H54 (cell line): ENCODE measurements around the gene INO80E.
A peak's percentile ranks its signal among the peaks of the same experiment; 100 is the strongest.
"Not testable (repeated sequence)": the region's sequence is repeated elsewhere in the genome, so short reads cannot be mapped to it uniquely, and the experiment has no call there.

Experiments used
- DNase-seq: peaks from one replicate; pipeline ENCODE4 v3.0.0; 2011; ENCODE audit warnings: low spot score, mixed read lengths; ENCODE audit not compliant: insufficient read length
- FAIRE-seq: peaks from 3 replicates; lab custom pipeline; 2011; peaks lifted over from hg19 to GRCh38; lab: Jason Lieb, UNC
- POLR2A ChIP-seq: IDR thresholded peaks from 2 replicates; pipeline ENCODE4 v1.6.1; 2011; ENCODE audit warnings: low read depth, mild to moderate bottlenecking, low read length

The INO80E gene, protein sequence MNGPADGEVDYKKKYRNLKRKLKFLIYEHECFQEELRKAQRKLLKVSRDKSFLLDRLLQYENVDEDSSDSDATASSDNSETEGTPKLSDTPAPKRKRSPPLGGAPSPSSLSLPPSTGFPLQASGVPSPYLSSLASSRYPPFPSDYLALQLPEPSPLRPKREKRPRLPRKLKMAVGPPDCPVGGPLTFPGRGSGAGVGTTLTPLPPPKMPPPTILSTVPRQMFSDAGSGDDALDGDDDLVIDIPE

GRCh38 chr16:29995911-29996765, at the start of gene INO80E:
Gene INO80E (plus strand): TSS chr16:29996241. CDS start chr16:29996311, 70 bp downstream.
- DNase-seq (peak; percentile 99), FAIRE-seq (no peak)

GRCh38 chr16:29947897-29948296, 48.1 kb upstream of the INO80E start:
- no peak for DNase-seq
- no peak for TF ChIP-seq POLR2A
- no peak for FAIRE-seq

More at GRCh38 chr16:29995911-29996765, at the start of gene INO80E:
- peak; percentile 64 for TF ChIP-seq POLR2A

DNA sequence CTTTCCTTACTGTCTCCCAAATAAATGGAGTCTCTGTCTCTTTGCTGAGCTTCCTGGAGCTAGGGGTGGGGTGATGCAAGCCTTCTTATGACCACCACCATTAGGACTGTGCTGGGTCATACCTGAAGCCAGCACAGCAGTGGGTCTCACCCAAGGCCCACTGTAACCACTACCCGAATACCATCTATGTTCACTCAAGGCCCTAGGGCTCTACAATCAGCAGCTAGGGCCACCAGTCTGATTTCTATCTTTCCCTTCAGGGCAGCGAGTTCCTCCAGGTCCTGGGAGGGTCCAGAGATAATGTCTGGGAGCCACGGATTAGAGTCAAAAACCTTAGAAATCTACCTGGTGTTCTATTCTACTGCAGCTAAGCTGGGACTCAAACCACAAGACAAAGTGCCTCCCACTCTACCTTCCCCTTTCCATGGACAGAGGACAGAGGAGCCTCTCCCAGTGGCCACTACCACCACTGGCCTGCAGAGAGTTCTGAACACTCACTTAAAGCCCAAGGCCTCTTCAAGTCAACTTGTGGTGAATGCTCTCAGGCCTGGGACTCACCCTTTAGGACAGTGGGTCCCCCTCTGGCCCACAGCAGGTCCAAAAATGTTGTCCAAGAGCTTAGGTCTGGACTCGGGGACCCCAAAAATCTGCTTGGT, 45.1 kb upstream of the INO80E start:
- DNase-seq (no peak), FAIRE-seq (no peak)
- no peak for TF ChIP-seq POLR2A

- no peak for TF ChIP-seq POLR2A
- DNase-seq: no peak
- no peak for FAIRE-seq
Measured at GRCh38 chr16:29951625-29952365, 44.2 kb upstream of the INO80E start.

DNA sequence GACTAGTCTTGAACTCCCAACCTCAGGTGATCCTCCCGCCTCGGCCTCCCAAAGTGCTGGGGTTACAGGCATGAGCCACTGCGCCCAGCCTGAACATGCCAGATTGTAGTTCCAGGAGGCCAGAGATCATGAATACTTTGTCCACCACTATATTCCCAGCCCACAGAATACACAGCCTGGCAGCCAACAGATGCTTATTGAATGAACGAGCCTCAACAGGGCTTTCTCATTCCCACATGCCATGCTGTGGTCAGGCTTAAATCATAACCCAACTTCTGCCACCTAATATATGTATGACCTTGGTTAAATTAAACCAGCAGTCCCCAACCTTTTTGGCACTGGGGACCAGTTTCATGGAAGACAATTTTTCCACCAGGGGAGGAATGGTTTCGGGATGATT, 37.3 kb upstream of the INO80E start:
- no peak for DNase-seq
- no peak for FAIRE-seq
- no peak for TF ChIP-seq POLR2A

DNA sequence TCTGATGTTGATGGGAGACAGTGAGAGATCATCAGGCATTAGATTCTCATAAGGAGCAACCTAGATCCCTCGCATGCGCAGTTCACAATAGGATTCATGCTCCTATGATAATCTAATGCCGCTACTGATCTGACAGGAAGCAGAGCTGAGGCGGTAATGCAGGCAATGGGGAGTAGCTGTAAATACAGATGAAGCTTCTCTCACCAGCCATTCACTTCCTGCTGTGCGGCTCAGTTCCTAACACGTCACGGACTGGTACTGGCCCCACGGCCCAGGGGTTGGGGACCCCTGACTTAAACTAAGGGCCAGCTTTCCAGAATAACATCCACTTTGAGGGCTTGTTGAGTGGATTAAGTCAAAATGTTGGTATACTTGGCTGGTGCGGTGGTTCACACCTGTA, 36.7 kb upstream of the INO80E start:
- DNase-seq: no peak
- TF ChIP-seq POLR2A: no peak
- FAIRE-seq: no peak

DNA sequence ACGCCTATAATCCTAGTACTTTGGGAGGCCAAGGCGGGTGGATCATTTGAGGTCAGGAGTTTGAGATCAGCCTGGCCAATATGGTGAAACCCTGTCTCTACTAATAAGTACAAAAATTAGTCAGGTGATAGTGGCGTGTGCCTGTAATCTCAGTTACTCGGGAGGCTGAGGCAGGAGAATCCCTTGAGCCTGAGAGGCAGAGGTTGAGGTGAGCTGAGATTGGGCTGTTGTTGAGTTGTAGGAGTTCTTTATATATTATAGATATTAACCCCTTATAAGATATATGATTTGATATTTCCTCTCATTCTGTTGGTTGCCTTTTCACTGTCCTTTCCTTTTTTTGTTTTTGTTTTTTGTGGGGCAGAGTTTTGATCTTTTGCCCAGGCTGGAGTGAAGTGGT, 36.2 kb upstream of the INO80E start:
- not testable (repeated sequence) for DNase-seq, FAIRE-seq

- FAIRE-seq: no peak
- TF ChIP-seq POLR2A: no peak
- no peak for DNase-seq
Measured at GRCh38 chr16:29961127-29961478, 34.9 kb upstream of the INO80E start.

GRCh38 chr16:29961479-29962343, 34.3 kb upstream of the INO80E start, which contains the start of gene TMEM219:
Gene TMEM219 (plus strand): TSS chr16:29962079. CDS start chr16:29963144, 1,065 bp downstream.
- FAIRE-seq (no peak), DNase-seq (peak; percentile 94)
- TF ChIP-seq POLR2A: peak; percentile 58

GRCh38 chr16:29962344-29962994, 33.6 kb upstream of the INO80E start:
- no peak for FAIRE-seq
- no peak for TF ChIP-seq POLR2A
- DNase-seq: no peak

GRCh38 chr16:29963021-29963743, 32.9 kb upstream of the INO80E start:
- no peak for DNase-seq
- FAIRE-seq: no peak
- no peak for TF ChIP-seq POLR2A

DNA sequence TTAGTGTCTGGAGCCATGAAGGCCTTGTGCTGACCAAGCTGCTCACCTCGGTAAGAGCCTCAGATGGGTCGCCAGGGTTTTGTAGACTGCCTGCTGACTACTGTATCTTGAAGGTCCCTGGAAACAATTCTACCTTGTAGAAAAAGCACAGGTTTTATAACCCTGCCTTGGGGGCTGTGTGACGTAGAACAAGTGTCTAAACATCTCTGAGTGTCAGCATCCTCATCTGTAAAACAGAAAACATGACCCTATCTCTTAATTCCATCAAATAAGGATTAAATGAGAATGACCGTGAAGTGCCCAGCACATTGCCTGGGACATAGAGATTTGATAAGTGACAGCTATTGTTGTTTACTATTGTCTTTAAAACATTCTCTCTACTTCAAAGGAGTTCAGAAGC, 27.8 kb upstream of the INO80E start:
- TF ChIP-seq POLR2A: no peak
- DNase-seq (no peak), FAIRE-seq (no peak)
